Activated T-helper 2 cell treated with anti-CD3 and anti-CD28 coated beads, Interferon-gamma antibody, Interleukin-2, Interleukin-4, amounts not matched to agents 10 μg/mL and 5 μg/mL and 100 μg/mL, durations not matched to agents 14 hours and 24 hours and 36 hours (primary cell): ENCODE results near the gene SCNN1G. TPM values are rescaled to one million over a fixed set of nuclear protein-coding genes. Genes with fewer than 3 reads are reported as not detected.

ENCODE experiments used
- DNase-seq: peaks from one replicate; pipeline ENCODE4 v3.0.0; 2021; ENCODE audit warnings: low spot score
- H3K27ac Mint-ChIP-seq: one replicate; pipeline ENCODE4 v1.8.0; 2021; ENCODE audit warnings: mixed read lengths
- H3K27me3 Mint-ChIP-seq: one replicate; pipeline ENCODE4 v1.8.0; 2021; ENCODE audit warnings: low read depth, mixed read lengths
- H3K36me3 Mint-ChIP-seq: one replicate; pipeline ENCODE4 v1.8.0; 2021; ENCODE audit warnings: low read depth, mixed read lengths
- H3K4me1 Mint-ChIP-seq: one replicate; pipeline ENCODE4 v1.8.0; 2021; ENCODE audit warnings: low read depth, mixed read lengths
- H3K4me3 Mint-ChIP-seq: one replicate; pipeline ENCODE4 v1.8.0; 2021; ENCODE audit warnings: low read depth, mild to moderate bottlenecking, moderate library complexity, mixed read lengths
- H3K9me3 Mint-ChIP-seq: one replicate; pipeline ENCODE4 v1.8.0; 2021; ENCODE audit warnings: mixed read lengths
- intact Hi-C: fragments of 100-400 bp; cut with micrococcal nuclease; formaldehyde crosslinking; loops from one replicate; pipeline ENCODE4 v1.15.1; 2023
- total RNA-seq: library from RNA; stranded (reverse); gene quantifications from 2 replicates; pipeline ENCODE4 v1.2.3, GENCODE V29; 2022

Gene SCNN1G
- total RNA-seq, 1 donor from 2014 or later: not detected

GRCh38 chr16:23188911-23189310 is 6.4 kb downstream of the SCNN1G start:
- intact Hi-C loops: no loop called here
- no peak overlapping the region for H3K27ac Mint-ChIP-seq
- H3K4me1 Mint-ChIP-seq: no peaks in the 10 kb centered on the region
- no peaks in the 10 kb centered on the region for H3K36me3 Mint-ChIP-seq
- H3K4me3 Mint-ChIP-seq: no peak overlapping the region
- DNase-seq: no peak
- peaks cover 19% of the 10 kb centered on the region for H3K27me3 Mint-ChIP-seq
- H3K9me3 Mint-ChIP-seq: no peaks in the 10 kb centered on the region

GRCh38 chr16:23194497-23195221 is 12.1 kb downstream of the SCNN1G start:
- no peaks in the 10 kb centered on the region for H3K9me3 Mint-ChIP-seq
- H3K4me1 Mint-ChIP-seq: no peaks in the 10 kb centered on the region
- DNase-seq: no peak
- H3K27ac Mint-ChIP-seq: no peak overlapping the region
- H3K36me3 Mint-ChIP-seq: no peaks in the 10 kb centered on the region
- no peak overlapping the region for H3K4me3 Mint-ChIP-seq
- intact Hi-C loops: no loop called here
- H3K27me3 Mint-ChIP-seq: peaks cover 7% of the 10 kb centered on the region

GRCh38 chr16:23195366-23195978 is 12.9 kb downstream of the SCNN1G start:
- H3K4me3 Mint-ChIP-seq: no peak overlapping the region
- intact Hi-C loops: no loop called here
- no peaks in the 10 kb centered on the region for H3K4me1 Mint-ChIP-seq
- H3K36me3 Mint-ChIP-seq: no peaks in the 10 kb centered on the region
- DNase-seq: no peak
- H3K9me3 Mint-ChIP-seq: no peaks in the 10 kb centered on the region
- H3K27ac Mint-ChIP-seq: no peak overlapping the region
- H3K27me3 Mint-ChIP-seq: peaks cover 10% of the 10 kb centered on the region

- Mint-ChIP-seq H3K4me3 (no peak overlapping the region), H3K9me3 (no peaks in the 10 kb centered on the region), H3K27ac (no peak overlapping the region), H3K4me1 (no peaks in the 10 kb centered on the region), H3K36me3 (no peaks in the 10 kb centered on the region), H3K27me3 (peaks cover 16% of the 10 kb centered on the region)
- intact Hi-C loops: no loop called here
- no peak for DNase-seq
Observed at GRCh38 chr16:23196539-23196938, 14.0 kb downstream of the SCNN1G start.

GRCh38 chr16:23202166-23202565 is 19.6 kb downstream of the SCNN1G start:
- no peak for DNase-seq
- H3K4me3 Mint-ChIP-seq: no peak overlapping the region
- no peaks in the 10 kb centered on the region for H3K9me3 Mint-ChIP-seq
- no peaks in the 10 kb centered on the region for H3K4me1 Mint-ChIP-seq
- H3K27me3 Mint-ChIP-seq: peaks cover 12% of the 10 kb centered on the region
- no peaks in the 10 kb centered on the region for H3K36me3 Mint-ChIP-seq
- intact Hi-C loops: no loop called here
- H3K27ac Mint-ChIP-seq: no peak overlapping the region

- intact Hi-C loops: no loop called here
- Mint-ChIP-seq H3K27me3 (peaks cover 7% of the 10 kb centered on the region), H3K27ac (no peak overlapping the region)
Observed at GRCh38 chr16:23206986-23207385, 24.4 kb downstream of the SCNN1G start.

GRCh38 chr16:23207485-23207884 is 24.9 kb downstream of the SCNN1G start:
- Mint-ChIP-seq H3K4me1 (no peaks in the 10 kb centered on the region), H3K4me3 (no peak overlapping the region), H3K36me3 (no peaks in the 10 kb centered on the region), H3K27ac (no peak overlapping the region), H3K9me3 (no peaks in the 10 kb centered on the region), H3K27me3 (peaks cover 7% of the 10 kb centered on the region)
- no peak for DNase-seq
- intact Hi-C loops: no loop called here

More at GRCh38 chr16:23206986-23207385, 24.4 kb downstream of the SCNN1G start:
- Mint-ChIP-seq H3K4me1 (no peaks in the 10 kb centered on the region), H3K9me3 (no peaks in the 10 kb centered on the region), H3K36me3 (no peaks in the 10 kb centered on the region), H3K4me3 (no peak overlapping the region)
- no peak for DNase-seq

- Mint-ChIP-seq H3K4me3 (no peak overlapping the region), H3K27me3 (peaks cover 4% of the 10 kb centered on the region), H3K9me3 (no peaks in the 10 kb centered on the region), H3K27ac (no peak overlapping the region), H3K4me1 (no peaks in the 10 kb centered on the region), H3K36me3 (no peaks in the 10 kb centered on the region)
- DNase-seq: no peak
- intact Hi-C loops: no loop called here
Observed at GRCh38 chr16:23209606-23210005, 27.1 kb downstream of the SCNN1G start.

GRCh38 chr16:23213831-23214230 is 31.3 kb downstream of the SCNN1G start:
- H3K4me3 Mint-ChIP-seq: no peak overlapping the region
- intact Hi-C loops: no loop called here

GRCh38 chr16:23214796-23215195 is 32.3 kb downstream of the SCNN1G start:
- no peak overlapping the region for H3K27ac Mint-ChIP-seq
- no peaks in the 10 kb centered on the region for H3K36me3 Mint-ChIP-seq
- H3K4me1 Mint-ChIP-seq: no peaks in the 10 kb centered on the region
- H3K27me3 Mint-ChIP-seq: no peaks in the 10 kb centered on the region
- H3K4me3 Mint-ChIP-seq: no peak overlapping the region
- no peaks in the 10 kb centered on the region for H3K9me3 Mint-ChIP-seq
- DNase-seq: no peak
- intact Hi-C loops: no loop called here

More at GRCh38 chr16:23213831-23214230, 31.3 kb downstream of the SCNN1G start:
- Mint-ChIP-seq H3K27me3 (peaks cover 4% of the 10 kb centered on the region), H3K4me1 (no peaks in the 10 kb centered on the region), H3K36me3 (no peaks in the 10 kb centered on the region), H3K9me3 (no peaks in the 10 kb centered on the region), H3K27ac (no peak overlapping the region)
- DNase-seq: no peak

GRCh38 chr16:23215435-23215834 is 32.9 kb downstream of the SCNN1G start:
- no peaks in the 10 kb centered on the region for H3K9me3 Mint-ChIP-seq
- intact Hi-C loops: no loop called here

GRCh38 chr16:23216658-23217246 is 34.2 kb downstream of the SCNN1G start:
- intact Hi-C loops: no loop called here
- DNase-seq: no peak
- Mint-ChIP-seq H3K36me3 (no peaks in the 10 kb centered on the region), H3K9me3 (no peaks in the 10 kb centered on the region), H3K27me3 (peaks cover 3% of the 10 kb centered on the region), H3K27ac (no peak overlapping the region), H3K4me3 (no peak overlapping the region), H3K4me1 (no peaks in the 10 kb centered on the region)

More at GRCh38 chr16:23215435-23215834, 32.9 kb downstream of the SCNN1G start:
- H3K36me3 Mint-ChIP-seq: no peaks in the 10 kb centered on the region
- no peaks in the 10 kb centered on the region for H3K27me3 Mint-ChIP-seq
- H3K4me3 Mint-ChIP-seq: no peak overlapping the region
- H3K27ac Mint-ChIP-seq: no peak overlapping the region
- DNase-seq: no peak
- no peaks in the 10 kb centered on the region for H3K4me1 Mint-ChIP-seq

- Mint-ChIP-seq H3K4me3 (no peak overlapping the region), H3K27me3 (peaks cover 3% of the 10 kb centered on the region), H3K9me3 (no peaks in the 10 kb centered on the region), H3K4me1 (no peaks in the 10 kb centered on the region), H3K36me3 (no peaks in the 10 kb centered on the region), H3K27ac (no peak overlapping the region)
- intact Hi-C loops: no loop called here
- DNase-seq: no peak
Observed at GRCh38 chr16:23217646-23218045, 35.1 kb downstream of the SCNN1G start.
